Thyroid gland (tissue), 4 donors: Measurements from ENCODE around the gene BBLN. TPM values are rescaled to one million over a fixed set of nuclear protein-coding genes. Genes with fewer than 3 reads are reported as not detected.

ENCODE experiments used
- DNase-seq, 2 donors: peaks; one replicate each; pipeline ENCODE4 v3.0.0-alpha.2; 2019
- H3K27ac ChIP-seq, 3 donors: fragments of 200-600 bp; sonication (generic); 1 replicate in 2 of 3; 2 replicates in 1 of 3; pipeline ENCODE4 v1.5.1; 2016 to 2019; ENCODE audit warnings: mild to moderate bottlenecking in 1 of 3, moderate library complexity in 1 of 3
- H3K27me3 ChIP-seq: fragments of 200-600 bp; sonication (generic); one replicate; pipeline ENCODE4 v1.5.1; 2019
- H3K36me3 ChIP-seq, 2 donors: fragments of 200-600 bp; sonication (generic); one replicate each; pipeline ENCODE4 v1.5.1; 2016 to 2019
- H3K4me1 ChIP-seq, 2 donors: fragments of 200-600 bp; sonication (generic); one replicate each; pipeline ENCODE4 v1.5.1; 2017 to 2019
- H3K4me3 ChIP-seq, 3 donors: fragments of 200-600 bp; sonication (generic); replicated peaks in 1 of 3; 1 replicate in 2 of 3; 2 replicates in 1 of 3; pipeline ENCODE4 v1.5.1; 2016; ENCODE audit warnings: mild to moderate bottlenecking in 1 of 3
- H3K9me3 ChIP-seq: fragments of 200-600 bp; sonication (generic); one replicate; pipeline ENCODE4 v1.5.1; 2017
- CTCF ChIP-seq, 6 experiments: fragments of 200-600 bp in 3 of 6; fragments of 450-650 bp in 3 of 6; sonication (generic) in 3 of 6; IDR thresholded peaks; one replicate each; pipeline ENCODE4 v1.5.1; 2016 to 2019; ENCODE audit warnings: antibody characterized with exemption in 6 of 6, mild to moderate bottlenecking in 2 of 6, inconsistent platforms in 1 of 6, moderate library complexity in 1 of 6
- POLR2A ChIP-seq, 2 donors: fragments of 450-650 bp; IDR thresholded peaks; one replicate each; pipeline ENCODE4 v1.6.1; 2017; ENCODE audit warnings: antibody characterized with exemption in 2 of 2, mild to moderate bottlenecking in 2 of 2, moderate library complexity in 1 of 2
- WGBS, 2 donors: methylation state at CpG; one replicate each; pipeline ENCODE4 v1.1.5; 2017; 5-methylcytosine and 5-hydroxymethylcytosine counted together
- intact Hi-C: fragments of 100-400 bp; cut with DNase I; formaldehyde crosslinking; loops from one replicate; pipeline ENCODE4 v1.15.1; 2023
- total RNA-seq, 4 donors: library from RNA; depleted of rRNA; stranded (reverse); fragments of >200 nt; gene quantifications; one replicate each; pipeline ENCODE4 v1.2.3, GENCODE V29; 2016

The BBLN gene
- total RNA-seq, 4 donors from 2014 or later: 98.1 to 204 (median 172) TPM

GRCh38 chr9:128203707-128204551 lies 43.9 kb downstream of the BBLN start:
- Histone ChIP-seq H3K27me3 (peaks cover 7% of the 10 kb centered on the region), H3K4me1 (peaks cover 0 to 12% of the 10 kb centered on the region in 2 donors), H3K4me3 (peak overlapping the region in 2 of 3 donors; percentile 37 to 60), H3K36me3 (no peaks in the 10 kb centered on the region), H3K27ac (peak overlapping the region in 2 of 3 donors; percentile 17 to 24), H3K9me3 (no peaks in the 10 kb centered on the region)
- DNase-seq: no peak
- 2 to 3% methylated on average over 21 to 27 of the region's 67 CpGs for WGBS, 2 donors
- TF ChIP-seq POLR2A (IDR thresholded peaks at IDR 0.05) (no peak), CTCF (IDR thresholded peaks at IDR 0.05) (no peak)
- intact Hi-C loops: no loop called here

- WGBS, 2 donors: 71 to 77% methylated on average over 4 to 5 of the region's 7 CpGs
- H3K4me1 ChIP-seq: peaks cover 0 to 12% of the 10 kb centered on the region in 2 donors
- DNase-seq: no peak
- no peak overlapping the region for H3K4me3 ChIP-seq
- H3K36me3 ChIP-seq: no peaks in the 10 kb centered on the region
- no peak for TF ChIP-seq POLR2A (IDR thresholded peaks at IDR 0.05)
- H3K9me3 ChIP-seq: no peaks in the 10 kb centered on the region
- intact Hi-C loops: no loop called here
- H3K27me3 ChIP-seq: peaks cover 7% of the 10 kb centered on the region
- no peak overlapping the region for H3K27ac ChIP-seq
Measured at GRCh38 chr9:128204858-128205257, 44.8 kb downstream of the BBLN start.

- H3K27ac ChIP-seq: no peak overlapping the region
- H3K4me3 ChIP-seq: no peak overlapping the region
- TF ChIP-seq CTCF (IDR thresholded peaks at IDR 0.05) (no peak), POLR2A (IDR thresholded peaks at IDR 0.05) (no peak)
- no peaks in the 10 kb centered on the region for H3K36me3 ChIP-seq
- intact Hi-C loops: no loop called here
- no peaks in the 10 kb centered on the region for H3K9me3 ChIP-seq
- no peak for DNase-seq
- peaks cover 0 to 12% of the 10 kb centered on the region in 2 donors for H3K4me1 ChIP-seq
- 72 to 85% methylated on average over 5 to 11 of the region's 16 CpGs for WGBS, 2 donors
- H3K27me3 ChIP-seq: peaks cover 7% of the 10 kb centered on the region
Measured at GRCh38 chr9:128205296-128205944, 45.4 kb downstream of the BBLN start.

- intact Hi-C loops: no loop called here
- no peak for DNase-seq
- peaks cover 0 to 12% of the 10 kb centered on the region in 2 donors for H3K4me1 ChIP-seq
- H3K27me3 ChIP-seq: peaks cover 7% of the 10 kb centered on the region
- no peaks in the 10 kb centered on the region for H3K36me3 ChIP-seq
- H3K27ac ChIP-seq: no peak overlapping the region
- H3K9me3 ChIP-seq: no peaks in the 10 kb centered on the region
- H3K4me3 ChIP-seq: no peak overlapping the region
- no peak for TF ChIP-seq CTCF (IDR thresholded peaks at IDR 0.05)
- TF ChIP-seq POLR2A (IDR thresholded peaks at IDR 0.05): no peak
- WGBS, 2 donors: 88 to 91% methylated on average over 3 of the region's 3 CpGs
Measured at GRCh38 chr9:128206484-128206883, 46.4 kb downstream of the BBLN start.

GRCh38 chr9:128206916-128207910 lies 47.1 kb downstream of the BBLN start:
- no peak for DNase-seq
- intact Hi-C loops: no loop called here
- H3K9me3 ChIP-seq: no peaks in the 10 kb centered on the region
- WGBS, 2 donors: 78 to 80% methylated on average over 13 to 15 of the region's 15 CpGs
- H3K36me3 ChIP-seq: no peaks in the 10 kb centered on the region
- no peak overlapping the region for H3K4me3 ChIP-seq
- peaks cover 0 to 12% of the 10 kb centered on the region in 2 donors for H3K4me1 ChIP-seq
- TF ChIP-seq CTCF (IDR thresholded peaks at IDR 0.05) (no peak), POLR2A (IDR thresholded peaks at IDR 0.05) (no peak)
- H3K27me3 ChIP-seq: peaks cover 7% of the 10 kb centered on the region
- H3K27ac ChIP-seq: no peak overlapping the region
